NCI-H524 (cell line): ENCODE results near the gene FBL.
"Not testable (repeated sequence)": the region's sequence is repeated elsewhere in the genome, so short reads cannot be mapped to it uniquely, and the experiment has no call there.

ENCODE experiments used
- DNase-seq, 2 experiments: peaks; one replicate each; lab custom pipeline; 2025; lab: John Stamatoyannopoulos, UW

The FBL gene

DNA sequence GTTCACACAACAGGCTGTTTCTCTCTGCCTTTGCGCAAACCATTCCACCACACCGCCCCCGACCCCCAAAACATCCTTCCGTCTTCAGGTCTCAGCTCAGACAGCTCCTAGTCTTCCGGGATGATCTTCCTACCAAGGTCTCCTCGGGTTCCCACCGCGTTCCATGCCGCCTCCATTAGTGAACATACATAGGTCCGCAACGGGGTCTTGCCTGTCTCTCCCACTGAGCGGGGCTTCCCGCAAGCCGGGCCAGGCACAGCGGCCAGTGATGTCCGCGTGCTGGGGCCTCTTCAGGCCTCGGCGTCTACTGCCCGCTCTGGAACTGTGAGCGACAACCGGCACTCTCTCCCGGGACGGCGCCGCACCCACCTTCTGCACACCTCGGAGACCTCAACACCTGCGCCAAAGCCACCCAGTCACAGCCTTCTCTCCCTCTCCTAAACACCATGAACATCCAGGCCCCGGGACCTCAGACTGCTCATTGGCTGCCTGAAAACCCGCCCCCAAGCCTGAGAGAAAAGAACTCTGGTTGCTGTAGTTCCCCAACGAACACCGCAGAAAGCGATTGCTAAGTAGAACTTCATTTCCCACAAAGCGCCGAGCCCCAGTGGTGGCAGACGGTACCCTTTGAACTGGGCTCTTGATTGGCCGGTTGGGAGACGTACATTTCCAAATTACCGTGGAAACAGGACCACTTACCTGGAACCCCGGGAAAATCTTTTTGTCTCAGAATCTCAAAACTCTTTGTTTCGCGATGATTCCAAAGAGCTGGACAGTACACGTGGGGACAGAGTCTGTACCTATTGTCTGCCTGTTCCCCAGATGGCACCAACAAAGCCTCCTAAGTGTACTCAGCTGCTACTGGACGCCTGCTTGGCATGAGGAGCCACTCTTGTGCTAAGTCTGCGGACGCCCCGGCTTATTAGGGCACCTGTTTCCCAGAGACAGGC, 21.8 kb downstream of the FBL start:
- DNase-seq, result peak; percentile 97 to 98

- peak; percentile 59 to 80 for DNase-seq
These were observed 22.5 kb downstream of the FBL start for GRCh38 chr19:39823686-39824085.

DNA sequence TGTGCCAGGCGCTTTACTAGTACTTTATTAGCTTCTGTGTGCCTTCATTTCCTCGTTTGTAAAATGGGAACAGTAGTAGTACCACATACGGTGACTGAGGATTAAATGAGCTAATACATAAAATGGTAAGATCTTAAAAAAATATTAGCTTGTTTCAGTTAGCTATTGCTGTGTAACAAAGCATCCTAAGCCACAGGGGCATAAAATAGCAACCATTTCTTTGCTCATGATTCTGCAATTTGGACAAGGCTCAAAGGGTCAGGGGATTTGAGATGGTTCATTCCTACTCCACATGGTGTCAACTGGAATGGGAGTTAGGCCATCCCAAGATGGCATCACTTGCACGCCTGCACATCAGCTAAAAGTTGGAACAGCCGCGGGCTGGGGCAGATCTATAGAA, 25.5 kb downstream of the FBL start:
- DNase-seq, result no peak

GRCh38 chr19:39819786-39820185, 26.4 kb downstream of the FBL start:
- DNase-seq, result no peak

DNA sequence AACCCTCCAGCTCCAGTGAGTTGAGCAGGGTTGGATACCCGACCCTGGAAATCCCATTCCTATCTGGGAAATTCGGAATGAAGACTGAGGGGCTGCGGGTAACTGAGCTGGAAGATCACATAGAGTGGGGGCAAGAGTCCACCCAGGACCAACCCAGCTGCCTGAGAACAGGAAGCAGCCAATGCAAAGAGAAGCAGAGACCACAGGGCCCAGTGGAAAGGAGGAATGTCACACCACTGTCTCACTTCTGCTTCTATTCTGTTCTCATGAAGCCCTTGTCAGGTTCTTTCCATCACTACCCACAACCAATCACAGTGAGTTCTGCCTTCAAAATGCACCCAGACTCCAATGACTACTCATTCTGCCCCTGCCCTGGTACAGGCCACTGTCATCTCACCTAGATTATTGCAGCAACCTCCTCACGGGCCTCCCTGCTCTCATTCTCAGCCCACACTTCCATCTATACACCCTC, 27.5 kb downstream of the FBL start:
- no peak for DNase-seq

GRCh38 chr19:39817888-39818561, 28.2 kb downstream of the FBL start:
- no peak for DNase-seq

DNA sequence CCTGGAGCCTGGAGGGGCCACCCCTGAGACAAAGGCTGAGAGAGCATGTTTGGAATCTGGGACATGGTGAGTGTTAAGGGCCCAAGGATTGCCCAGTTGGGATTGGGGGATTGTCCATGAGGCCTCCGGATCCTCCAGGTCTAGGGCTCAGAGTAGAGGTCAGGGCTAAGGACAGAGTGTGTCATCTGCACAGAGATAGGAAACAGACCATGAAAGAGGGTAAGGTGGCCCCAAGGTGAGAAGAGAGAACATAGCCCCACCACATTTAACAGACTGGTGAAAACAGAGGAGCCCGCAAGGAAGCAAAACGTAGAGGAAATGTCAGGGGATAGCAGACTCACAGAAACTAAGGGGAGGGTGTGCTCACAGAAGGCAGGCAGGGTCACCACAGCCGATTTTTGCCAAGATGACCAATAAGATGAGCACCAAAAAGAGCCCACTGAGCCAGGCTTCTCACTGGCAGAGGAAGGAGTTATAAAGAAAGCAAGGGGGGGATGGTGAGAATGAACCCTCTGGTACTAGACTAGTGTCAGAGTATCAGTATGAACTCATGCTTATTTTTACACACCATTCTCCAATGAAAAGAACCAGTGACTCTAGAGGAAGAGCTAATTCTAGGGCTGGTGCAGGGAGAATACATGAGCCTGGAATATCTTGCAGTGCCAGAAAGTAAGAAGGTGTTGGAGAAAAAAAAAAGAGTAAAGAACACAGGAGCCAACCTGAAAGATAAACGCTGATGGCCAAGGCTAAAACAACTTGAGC, 29.7 kb downstream of the FBL start:
- DNase-seq, result no peak

GRCh38 chr19:39814595-39814994, 31.6 kb downstream of the FBL start:
- DNase-seq, result no peak

DNA sequence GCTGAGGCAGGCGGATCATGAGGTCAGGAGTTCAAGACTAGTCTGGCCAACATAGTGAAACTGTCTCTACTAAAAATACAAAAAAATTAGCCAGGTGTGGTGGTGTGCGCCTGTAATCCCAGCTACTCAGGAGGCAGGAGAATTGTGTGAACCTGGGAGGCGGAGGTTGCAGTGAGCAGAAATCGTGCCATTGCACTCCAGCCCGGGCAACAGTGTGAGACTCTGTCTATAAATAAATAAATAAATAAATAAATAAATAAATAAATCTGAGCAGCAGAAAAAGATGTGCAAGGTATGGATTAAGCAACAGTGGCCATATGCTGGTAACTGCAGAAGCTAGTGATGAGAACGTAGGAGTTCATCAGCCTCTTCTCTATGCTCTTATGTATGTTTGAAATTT, 32.1 kb downstream of the FBL start:
- not testable (repeated sequence) for DNase-seq

GRCh38 chr19:39813264-39813993, 32.8 kb downstream of the FBL start:
- no peak for DNase-seq

GRCh38 chr19:39811064-39811463, 35.1 kb downstream of the FBL start:
- DNase-seq, result no peak

- DNase-seq, result peak; percentile 12 to 48
These were observed 35.8 kb downstream of the FBL start for GRCh38 chr19:39810424-39810823.

DNA sequence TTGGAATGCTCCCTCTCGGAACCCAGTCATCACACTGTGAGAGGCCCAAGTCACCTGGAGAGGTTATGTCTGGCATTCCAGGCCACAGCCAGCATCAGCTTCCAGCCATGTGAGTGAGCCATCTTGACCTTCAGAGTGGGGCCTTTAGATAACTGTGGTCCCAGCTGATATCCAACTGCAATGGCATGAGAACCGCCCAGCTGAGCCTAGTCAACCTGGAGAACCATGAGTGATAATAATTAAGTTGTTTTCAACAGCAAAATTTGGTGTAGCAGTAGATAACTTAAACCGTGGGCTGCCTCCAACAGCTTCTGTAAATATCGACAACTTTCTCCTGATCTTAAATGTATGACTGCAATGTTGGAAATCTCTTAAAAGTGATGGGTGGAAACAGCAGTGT, 36.8 kb downstream of the FBL start:
- no peak for DNase-seq

- DNase-seq, result not testable (repeated sequence)
These were observed 37.5 kb downstream of the FBL start for GRCh38 chr19:39808688-39809087.

DNA sequence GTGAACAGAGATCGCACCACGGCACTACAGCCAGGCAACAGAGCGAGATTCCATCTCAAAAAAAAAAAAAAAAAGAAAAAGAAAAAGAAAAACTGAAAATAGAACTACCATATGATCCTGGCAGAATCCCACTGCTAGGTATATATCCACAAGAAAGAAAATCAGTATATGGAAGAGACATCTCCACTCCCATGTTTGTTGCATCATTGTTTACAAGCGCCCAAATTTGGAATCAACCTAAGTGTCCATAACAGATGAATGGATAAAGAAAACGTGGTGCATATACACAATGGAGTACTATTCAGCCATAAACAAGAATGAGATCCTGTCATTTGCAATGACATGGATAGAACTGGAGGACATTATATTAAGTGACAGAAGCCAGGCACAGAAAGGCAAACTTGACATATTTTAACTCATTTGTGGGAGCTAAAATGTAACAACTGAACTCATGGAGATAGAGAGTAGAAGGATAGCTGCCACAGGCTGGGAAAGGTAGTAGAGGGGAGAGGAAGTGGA, 38.3 kb downstream of the FBL start:
- DNase-seq, result no peak

DNA sequence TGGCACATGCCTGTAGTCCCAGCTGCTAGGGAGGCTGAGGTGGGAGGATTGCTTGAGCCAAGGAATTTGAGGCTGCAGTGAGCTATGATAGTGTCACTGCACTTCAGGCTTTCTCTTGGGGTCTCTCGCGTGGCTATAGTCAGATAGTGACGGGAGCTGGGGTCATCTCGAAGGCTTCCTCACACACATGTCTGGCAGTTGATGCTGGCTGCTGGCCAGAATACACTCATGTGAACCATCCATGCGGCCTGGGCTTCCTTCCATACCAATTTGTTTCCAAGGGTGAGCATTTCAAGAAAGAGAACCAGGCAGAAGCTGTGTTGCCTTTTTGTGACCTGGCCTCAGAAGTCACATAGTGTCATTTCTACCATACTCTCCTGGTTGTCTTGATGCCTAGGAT, 41.1 kb downstream of the FBL start:
- no peak for DNase-seq

- no peak for DNase-seq
These were observed 43.2 kb downstream of the FBL start for GRCh38 chr19:39802958-39803357.

DNA sequence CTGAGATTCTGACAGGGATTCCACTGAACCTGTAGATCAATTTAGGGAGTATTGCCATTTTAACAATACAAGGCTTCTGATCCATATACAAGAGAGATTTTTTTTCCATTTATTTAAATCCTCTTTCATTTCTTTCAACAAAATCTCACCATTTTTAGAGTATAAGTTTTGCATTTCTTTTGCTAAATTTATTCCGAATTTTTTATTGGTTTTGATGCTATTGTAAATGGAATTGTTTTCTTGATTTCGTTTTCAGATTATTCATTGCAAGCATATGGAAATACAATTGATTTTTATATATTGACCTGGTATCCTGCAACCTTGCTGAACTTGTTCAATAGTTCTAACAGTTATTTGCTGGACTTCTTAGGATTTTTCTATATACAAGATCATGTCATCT, 49.1 kb downstream of the FBL start:
- no peak for DNase-seq

- DNase-seq, result no peak
These were observed 50.1 kb downstream of the FBL start for GRCh38 chr19:39796000-39796498.

- no peak for DNase-seq
These were observed 51.2 kb downstream of the FBL start for GRCh38 chr19:39795001-39795400.

GRCh38 chr19:39792999-39793546, 53.1 kb downstream of the FBL start:
- peak; percentile 81 to 82 for DNase-seq
